Loucy (cell line): ENCODE measurements around the gene CLIC6.

Experiments
- H2AFZ ChIP-seq: fragments of 200-600 bp; sonication (generic); 2 replicates; pipeline ENCODE4 v1.6.0; 2016; ENCODE audit warnings: antibody characterized with exemption, mild to moderate bottlenecking, low read length, moderate library complexity
- H3F3A ChIP-seq: fragments of 200-600 bp; 2 replicates; pipeline ENCODE4 v1.6.0; 2016; ENCODE audit warnings: antibody characterized with exemption, low read depth, mild to moderate bottlenecking
- H3K27me3 ChIP-seq: fragments of 200-600 bp; sonication (generic); 2 replicates; pipeline ENCODE4 v1.6.1; 2014; ENCODE audit warnings: low read length, mild to moderate bottlenecking; ENCODE audit not compliant: insufficient read depth, poor library complexity, severe bottlenecking
- H3K36me3 ChIP-seq: fragments of 200-600 bp; sonication (generic); 2 replicates; pipeline ENCODE4 v1.6.1; 2016; ENCODE audit warnings: low read length; ENCODE audit not compliant: insufficient read depth
- H3K4me1 ChIP-seq: fragments of 200-600 bp; sonication (generic); 2 replicates; pipeline ENCODE4 v1.5.1; 2014; ENCODE audit warnings: low read length, mild to moderate bottlenecking; ENCODE audit not compliant: insufficient read depth, poor library complexity, severe bottlenecking
- H3K4me2 ChIP-seq: fragments of 200-600 bp; sonication (generic); 2 replicates; pipeline ENCODE4 v1.6.0; 2014; ENCODE audit warnings: antibody characterized with exemption, low read length, low read depth, mild to moderate bottlenecking; ENCODE audit not compliant: poor library complexity, severe bottlenecking
- H3K4me3 ChIP-seq: fragments of 200-600 bp; sonication (generic); 2 replicates; pipeline ENCODE4 v1.5.1; 2014; ENCODE audit warnings: low read length, mild to moderate bottlenecking, mixed read lengths; ENCODE audit not compliant: poor library complexity, severe bottlenecking
- H3K79me2 ChIP-seq: fragments of 200-600 bp; sonication (generic); 2 replicates; pipeline ENCODE4 v1.6.1; 2014; ENCODE audit warnings: low read length; ENCODE audit not compliant: insufficient read depth
- H3K9ac ChIP-seq: fragments of 200-600 bp; sonication (generic); 2 replicates; pipeline ENCODE4 v1.6.0; 2014; ENCODE audit warnings: mild to moderate bottlenecking, low read depth, low read length, moderate library complexity; ENCODE audit not compliant: poor library complexity, severe bottlenecking
- H3K9me2 ChIP-seq: fragments of 200-600 bp; sonication (generic); replicated peaks from 2 replicates; pipeline ENCODE4 v1.6.1; 2016; ENCODE audit warnings: low read depth, low read length, mixed read lengths
- H3K9me3 ChIP-seq: fragments of 200-600 bp; sonication (generic); 2 replicates; pipeline ENCODE4 v1.6.1; 2014; ENCODE audit warnings: mild to moderate bottlenecking, antibody characterized with exemption, low read length, low read depth; ENCODE audit not compliant: insufficient read depth
- H4K20me1 ChIP-seq: fragments of 200-600 bp; sonication (generic); 2 replicates; pipeline ENCODE4 v1.6.0; 2014; ENCODE audit warnings: antibody characterized with exemption, low read length, mild to moderate bottlenecking; ENCODE audit not compliant: insufficient read depth, poor library complexity, severe bottlenecking
- EZH2phosphoT487 ChIP-seq: fragments of 200-600 bp; IDR thresholded peaks from 2 replicates; pipeline ENCODE4 v1.6.1; 2018; ENCODE audit warnings: antibody characterized with exemption, mild to moderate bottlenecking, moderate library complexity, borderline replicate concordance
- TF ChIP-seq, protein P1 (sequence below): fragments of 200-600 bp; sonication (generic); conservative IDR thresholded peaks from 2 replicates; pipeline ENCODE4 v1.5.1; 2014; ENCODE audit warnings: mild to moderate bottlenecking, antibody characterized with exemption, low read length

The CLIC6 gene

DNA sequence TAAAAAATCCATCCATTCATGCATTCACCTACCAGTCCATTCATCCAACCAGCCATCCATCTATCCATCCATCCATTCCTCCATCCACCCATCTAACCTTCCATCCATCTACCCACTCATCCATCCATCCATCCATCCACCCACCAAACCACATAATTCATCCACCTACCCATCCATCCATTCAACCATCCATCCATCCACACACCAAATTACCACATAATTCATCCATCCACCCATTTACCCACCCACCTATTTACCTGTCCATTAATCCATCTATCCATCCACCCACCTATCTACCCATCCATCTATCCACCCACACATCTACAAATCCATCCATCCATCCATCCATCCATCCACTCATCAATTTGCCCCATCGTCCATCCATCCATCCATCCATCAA is 71.4 kb downstream of the CLIC6 start:
- Histone ChIP-seq H3K4me2 (no peak overlapping the region), H3K9me2 (no peaks in the 10 kb centered on the region), H2AFZ (no peak overlapping the region), H3K4me3 (no peak overlapping the region), H3K4me1 (no peaks in the 10 kb centered on the region), H3K27me3 (no peaks in the 10 kb centered on the region), H3K9ac (no peak overlapping the region), H3K36me3 (no peaks in the 10 kb centered on the region), H3F3A (no peaks in the 10 kb centered on the region), H3K79me2 (no peaks in the 10 kb centered on the region), H3K9me3 (no peaks in the 10 kb centered on the region), H4K20me1 (no peaks in the 10 kb centered on the region)
- no peak for TF ChIP-seq EZH2phosphoT487
- TF ChIP-seq, protein P1, sequence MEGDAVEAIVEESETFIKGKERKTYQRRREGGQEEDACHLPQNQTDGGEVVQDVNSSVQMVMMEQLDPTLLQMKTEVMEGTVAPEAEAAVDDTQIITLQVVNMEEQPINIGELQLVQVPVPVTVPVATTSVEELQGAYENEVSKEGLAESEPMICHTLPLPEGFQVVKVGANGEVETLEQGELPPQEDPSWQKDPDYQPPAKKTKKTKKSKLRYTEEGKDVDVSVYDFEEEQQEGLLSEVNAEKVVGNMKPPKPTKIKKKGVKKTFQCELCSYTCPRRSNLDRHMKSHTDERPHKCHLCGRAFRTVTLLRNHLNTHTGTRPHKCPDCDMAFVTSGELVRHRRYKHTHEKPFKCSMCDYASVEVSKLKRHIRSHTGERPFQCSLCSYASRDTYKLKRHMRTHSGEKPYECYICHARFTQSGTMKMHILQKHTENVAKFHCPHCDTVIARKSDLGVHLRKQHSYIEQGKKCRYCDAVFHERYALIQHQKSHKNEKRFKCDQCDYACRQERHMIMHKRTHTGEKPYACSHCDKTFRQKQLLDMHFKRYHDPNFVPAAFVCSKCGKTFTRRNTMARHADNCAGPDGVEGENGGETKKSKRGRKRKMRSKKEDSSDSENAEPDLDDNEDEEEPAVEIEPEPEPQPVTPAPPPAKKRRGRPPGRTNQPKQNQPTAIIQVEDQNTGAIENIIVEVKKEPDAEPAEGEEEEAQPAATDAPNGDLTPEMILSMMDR: no peak

DNA sequence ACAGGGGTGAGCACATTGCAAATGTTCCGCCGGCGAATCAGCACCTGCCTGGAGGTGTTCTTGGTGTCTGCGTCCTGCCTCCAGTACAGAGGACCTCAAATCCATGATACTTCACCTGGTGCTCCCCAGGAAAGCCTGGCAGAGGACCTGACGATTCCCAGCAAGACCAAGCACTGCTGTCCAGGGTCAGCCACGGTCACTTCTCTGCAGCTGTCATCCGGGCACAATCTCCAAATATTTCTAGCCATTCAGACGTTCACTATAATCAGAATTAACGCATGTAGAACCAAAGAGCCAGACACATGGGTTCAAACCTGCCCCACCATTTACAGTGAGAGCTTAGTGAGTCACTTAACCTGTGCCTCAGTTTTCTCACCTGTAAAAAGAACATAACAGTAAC is 74.5 kb downstream of the CLIC6 start:
- Histone ChIP-seq H3K4me3 (no peak overlapping the region), H3K4me2 (no peak overlapping the region), H2AFZ (no peak overlapping the region)

DNA sequence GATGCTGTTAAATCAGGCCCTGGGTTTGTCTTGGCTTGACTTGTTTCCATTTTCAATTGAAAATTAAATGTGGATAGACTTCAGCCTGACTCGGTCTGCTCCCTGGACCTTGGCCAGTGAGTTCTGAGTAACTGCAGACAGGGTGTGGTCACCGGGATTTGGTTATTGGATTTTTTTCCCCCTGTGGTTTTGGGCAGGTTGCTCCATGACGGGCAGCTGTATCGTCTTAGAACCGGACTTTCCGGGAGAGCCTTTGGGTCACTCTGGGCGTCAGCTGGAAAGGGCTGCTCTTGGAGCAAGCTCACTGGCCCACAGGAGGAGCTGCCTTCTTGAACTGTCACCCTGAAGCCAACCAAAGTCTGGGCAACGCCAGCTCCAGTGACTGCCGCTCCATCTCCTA is 75.0 kb downstream of the CLIC6 start:
- no peaks in the 10 kb centered on the region for H3K27me3 ChIP-seq
- H4K20me1 ChIP-seq: no peaks in the 10 kb centered on the region
- no peaks in the 10 kb centered on the region for H3K9me3 ChIP-seq
- no peaks in the 10 kb centered on the region for H3K36me3 ChIP-seq
- no peak overlapping the region for H3K4me3 ChIP-seq
- H3K9me2 ChIP-seq: no peaks in the 10 kb centered on the region
- TF ChIP-seq, protein P1: no peak
- no peak for TF ChIP-seq EZH2phosphoT487
- no peak overlapping the region for H3K9ac ChIP-seq
- H3F3A ChIP-seq: no peaks in the 10 kb centered on the region
- H3K4me1 ChIP-seq: no peaks in the 10 kb centered on the region
- no peak overlapping the region for H3K4me2 ChIP-seq
- no peak overlapping the region for H2AFZ ChIP-seq
- no peaks in the 10 kb centered on the region for H3K79me2 ChIP-seq

More for the DNA sequence above, 74.5 kb downstream of the CLIC6 start:
- Histone ChIP-seq H3K36me3 (no peaks in the 10 kb centered on the region), H3K9me2 (no peaks in the 10 kb centered on the region), H4K20me1 (no peaks in the 10 kb centered on the region), H3K9me3 (no peaks in the 10 kb centered on the region), H3K9ac (no peak overlapping the region), H3K4me1 (no peaks in the 10 kb centered on the region), H3F3A (no peaks in the 10 kb centered on the region), H3K79me2 (no peaks in the 10 kb centered on the region), H3K27me3 (no peaks in the 10 kb centered on the region)
- TF ChIP-seq, protein P1: no peak
- TF ChIP-seq EZH2phosphoT487: no peak
